Measurements from ENCODE around the gene EXOC2. TPM values are rescaled to one million over a fixed set of nuclear protein-coding genes. Genes with fewer than 3 reads are reported as not detected.

Gene EXOC2
- total and polyA plus RNA-seq, 2 donors (not counting 1 experiment from before 2014, with no cell fraction given) = 12.2 to 45.0 TPM

GRCh38 chr6:621931-622330 lies 71.0 kb downstream of the EXOC2 start:
- WGBS (ENCODE audit: insufficient coverage) = 98% methylated on average over 9 of the region's 9 CpGs
- Histone ChIP-seq H3K27me3 (replicated peaks in 1 of 4; ENCODE audit: control extremely low read depth in 1 of 4, control insufficient read depth in 3 of 4, insufficient read depth in 4 of 4, low read length in 3 of 4) (no peaks in the 10 kb centered on the region), H3K4me3 (ENCODE audit: control extremely low read depth in 1 of 5, extremely low read depth in 1 of 5, insufficient read depth in 1 of 5, low read depth in 2 of 5, low read length in 4 of 5) (no peak overlapping the region), H3K27ac (ENCODE audit: low read length in 2 of 2) (no peak overlapping the region), H3K4me1 (ENCODE audit: control insufficient read depth in 2 of 2, insufficient read depth in 2 of 2, low read length in 2 of 2) (no peaks in the 10 kb centered on the region), H4K20me1 (ENCODE audit: control insufficient read depth, insufficient read depth, low read length, poor library complexity, severe bottlenecking) (peaks cover 8% of the 10 kb centered on the region), H3K79me2 (ENCODE audit: control insufficient read depth, insufficient read depth, low read length) (peaks cover 11% of the 10 kb centered on the region), H3K36me3 (replicated peaks in 1 of 2; ENCODE audit: control extremely low read depth in 1 of 2, control insufficient read depth in 1 of 2, extremely low read depth in 1 of 2, insufficient read depth in 2 of 2, low read length in 1 of 2) (peaks cover 0 to 49% of the 10 kb centered on the region in 2 experiments), H2AFZ (ENCODE audit: insufficient read depth, low read depth, low read length, poor library complexity, severe bottlenecking) (no peak overlapping the region), H3K4me2 (replicated peaks; ENCODE audit: low read depth, low read length, poor library complexity, severe bottlenecking) (no peak overlapping the region), H3K9me3 (ENCODE audit: control extremely low read depth in 1 of 3, control insufficient read depth in 2 of 3, insufficient read depth in 1 of 3, low read length in 2 of 3) (no peaks in the 10 kb centered on the region), H3K9ac (ENCODE audit: low read length) (no peak overlapping the region)
- no peaks in the 10 kb centered on the region for H3K27me3 Mint-ChIP-seq
- intact Hi-C loops (cut with micrococcal nuclease) = loop anchor here (10.0 kb wide), 1 partner anchor 53 kb away; no protein-coding TSS in a partner anchor
- CTCF ChIA-PET = interaction anchor here (1.1 to 1.9 kb wide), 2 partner anchors 28 to 773 kb away, joined by 3 to 7 read pairs; no protein-coding TSS in a partner anchor
- H3K4me3 Mint-ChIP-seq = no peak overlapping the region
- H3K27ac Mint-ChIP-seq = no peak overlapping the region
- POLR2A ChIA-PET = no interaction called here
- H3K4me1 Mint-ChIP-seq = no peaks in the 10 kb centered on the region
- DNase-seq (no peak), ATAC-seq (ENCODE audit: low read depth) (no peak)
- no peaks in the 10 kb centered on the region for H3K9me3 Mint-ChIP-seq (ENCODE audit: insufficient read depth)
- TF ChIP-seq EZH2 (IDR thresholded peaks at IDR 0.05; ENCODE audit: borderline replicate concordance, insufficient read depth, low read depth, low read length, poor library complexity, severe bottlenecking) (no peak), CTCF (IDR thresholded peaks at IDR 0.05) (no peak)

GRCh38 chr6:620950-621349 lies 72.0 kb downstream of the EXOC2 start:
- 93% methylated on average over 4 of the region's 4 CpGs for WGBS (ENCODE audit: insufficient coverage)
- CTCF ChIA-PET = no interaction called here
- Histone ChIP-seq H3K9me3 (ENCODE audit: control extremely low read depth in 1 of 3, control insufficient read depth in 2 of 3, insufficient read depth in 1 of 3, low read length in 2 of 3) (no peaks in the 10 kb centered on the region), H4K20me1 (ENCODE audit: control insufficient read depth, insufficient read depth, low read length, poor library complexity, severe bottlenecking) (peaks cover 8% of the 10 kb centered on the region), H3K27me3 (replicated peaks in 1 of 4; ENCODE audit: control extremely low read depth in 1 of 4, control insufficient read depth in 3 of 4, insufficient read depth in 4 of 4, low read length in 3 of 4) (no peaks in the 10 kb centered on the region), H3K4me1 (ENCODE audit: control insufficient read depth in 2 of 2, insufficient read depth in 2 of 2, low read length in 2 of 2) (no peaks in the 10 kb centered on the region), H3K79me2 (ENCODE audit: control insufficient read depth, insufficient read depth, low read length) (peaks cover 9% of the 10 kb centered on the region), H3K4me3 (ENCODE audit: control extremely low read depth in 1 of 5, extremely low read depth in 1 of 5, insufficient read depth in 1 of 5, low read depth in 2 of 5, low read length in 4 of 5) (no peak overlapping the region), H3K36me3 (replicated peaks in 1 of 2; ENCODE audit: control extremely low read depth in 1 of 2, control insufficient read depth in 1 of 2, extremely low read depth in 1 of 2, insufficient read depth in 2 of 2, low read length in 1 of 2) (peaks cover 0 to 49% of the 10 kb centered on the region in 2 experiments), H2AFZ (ENCODE audit: insufficient read depth, low read depth, low read length, poor library complexity, severe bottlenecking) (no peak overlapping the region), H3K27ac (ENCODE audit: low read length in 2 of 2) (no peak overlapping the region), H3K9ac (ENCODE audit: low read length) (no peak overlapping the region), H3K4me2 (replicated peaks; ENCODE audit: low read depth, low read length, poor library complexity, severe bottlenecking) (no peak overlapping the region)
- TF ChIP-seq EZH2 (IDR thresholded peaks at IDR 0.05; ENCODE audit: borderline replicate concordance, insufficient read depth, low read depth, low read length, poor library complexity, severe bottlenecking) = no peak
- no peak for TF ChIP-seq CTCF (IDR thresholded peaks at IDR 0.05)
- DNase-seq = no peak
- Mint-ChIP-seq H3K4me3 (no peak overlapping the region), H3K27me3 (no peaks in the 10 kb centered on the region), H3K9me3 (ENCODE audit: insufficient read depth) (no peaks in the 10 kb centered on the region), H3K27ac (no peak overlapping the region), H3K4me1 (no peaks in the 10 kb centered on the region)
- ATAC-seq (ENCODE audit: low read depth) = no peak
- POLR2A ChIA-PET = no interaction called here
- intact Hi-C loops (cut with micrococcal nuclease) = loop anchor here (10.0 kb wide), 1 partner anchor 54 kb away; no protein-coding TSS in a partner anchor

All from B cell (primary cell).